ENCODE data around the gene EZR.

EZR gene

DNA sequence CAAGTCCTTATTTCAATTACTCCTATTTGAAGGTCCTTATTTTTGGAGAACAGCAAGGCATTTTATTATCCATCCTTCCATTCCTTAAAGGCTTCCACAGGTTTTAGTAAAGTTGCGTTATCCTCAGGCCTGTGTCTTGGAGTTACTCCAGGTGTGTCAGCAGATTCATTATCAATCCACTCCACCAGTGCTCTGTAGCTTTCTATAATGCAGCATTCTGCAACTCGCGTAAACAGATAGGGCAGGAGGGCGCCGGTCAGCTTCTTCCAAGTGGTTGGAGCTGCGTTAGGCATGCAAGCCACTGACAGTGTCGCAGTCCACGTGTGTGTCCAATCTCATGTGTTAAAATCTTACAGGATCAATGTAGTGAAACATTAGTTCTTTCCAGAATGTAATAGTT is 93.5 kb downstream of the EZR start:
- Histone ChIP-seq H3K36me3 (no peaks in the 10 kb centered on the region), H3K9me3 (no peaks in the 10 kb centered on the region), H3K4me3 (ENCODE audit: low read depth, low read length) (no peak overlapping the region), H3K27me3 (no peaks in the 10 kb centered on the region), H3K4me1 (no peaks in the 10 kb centered on the region)
- TF ChIP-seq, protein P1, sequence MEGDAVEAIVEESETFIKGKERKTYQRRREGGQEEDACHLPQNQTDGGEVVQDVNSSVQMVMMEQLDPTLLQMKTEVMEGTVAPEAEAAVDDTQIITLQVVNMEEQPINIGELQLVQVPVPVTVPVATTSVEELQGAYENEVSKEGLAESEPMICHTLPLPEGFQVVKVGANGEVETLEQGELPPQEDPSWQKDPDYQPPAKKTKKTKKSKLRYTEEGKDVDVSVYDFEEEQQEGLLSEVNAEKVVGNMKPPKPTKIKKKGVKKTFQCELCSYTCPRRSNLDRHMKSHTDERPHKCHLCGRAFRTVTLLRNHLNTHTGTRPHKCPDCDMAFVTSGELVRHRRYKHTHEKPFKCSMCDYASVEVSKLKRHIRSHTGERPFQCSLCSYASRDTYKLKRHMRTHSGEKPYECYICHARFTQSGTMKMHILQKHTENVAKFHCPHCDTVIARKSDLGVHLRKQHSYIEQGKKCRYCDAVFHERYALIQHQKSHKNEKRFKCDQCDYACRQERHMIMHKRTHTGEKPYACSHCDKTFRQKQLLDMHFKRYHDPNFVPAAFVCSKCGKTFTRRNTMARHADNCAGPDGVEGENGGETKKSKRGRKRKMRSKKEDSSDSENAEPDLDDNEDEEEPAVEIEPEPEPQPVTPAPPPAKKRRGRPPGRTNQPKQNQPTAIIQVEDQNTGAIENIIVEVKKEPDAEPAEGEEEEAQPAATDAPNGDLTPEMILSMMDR (IDR thresholded peaks at IDR 0.05; ENCODE audit: low read depth, low read length) = no peak
- no peak for DNase-seq

- Histone ChIP-seq H3K4me1 (no peaks in the 10 kb centered on the region), H3K4me3 (ENCODE audit: low read depth, low read length) (no peak overlapping the region), H3K36me3 (no peaks in the 10 kb centered on the region), H3K27me3 (no peaks in the 10 kb centered on the region), H3K9me3 (no peaks in the 10 kb centered on the region)
- TF ChIP-seq, protein P1 (IDR thresholded peaks at IDR 0.05; ENCODE audit: low read depth, low read length) = no peak
- no peak for DNase-seq
Measured at GRCh38 chr6:158722176-158722729, 96.9 kb downstream of the EZR start.

DNA sequence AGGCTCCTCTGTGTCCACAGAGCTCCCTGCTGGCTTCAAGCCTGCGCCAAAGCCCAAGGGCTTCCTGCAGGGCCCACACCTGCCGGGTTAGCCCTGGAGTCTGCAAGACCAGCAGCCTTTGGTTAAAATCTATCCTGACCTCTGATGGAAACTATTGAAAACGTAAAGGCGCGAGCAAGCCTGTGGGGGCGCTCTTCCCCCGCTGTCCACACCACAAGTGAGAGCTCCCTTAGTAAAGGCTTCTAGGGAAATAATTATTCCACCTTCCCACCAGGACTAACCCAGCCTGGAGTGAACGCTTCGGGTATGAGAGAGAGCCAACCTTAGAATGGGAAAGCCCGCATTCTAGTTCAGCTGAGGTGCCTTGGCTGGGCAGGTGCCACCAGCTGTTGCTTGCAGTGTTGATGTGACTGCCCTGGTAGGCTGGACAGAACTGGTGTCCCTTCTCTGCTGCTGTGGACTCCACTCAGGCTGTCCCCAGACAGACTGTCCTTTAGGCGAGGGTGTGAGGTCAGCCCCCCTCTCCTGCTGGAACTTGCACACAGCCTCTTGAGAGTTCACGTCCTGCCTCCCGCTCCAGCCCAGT is 100.6 kb downstream of the EZR start:
- Histone ChIP-seq H3K4me3 (ENCODE audit: low read depth, low read length) (no peak overlapping the region), H3K27me3 (no peaks in the 10 kb centered on the region), H3K4me1 (no peaks in the 10 kb centered on the region), H3K36me3 (no peaks in the 10 kb centered on the region), H3K9me3 (no peaks in the 10 kb centered on the region)
- TF ChIP-seq, protein P1 (IDR thresholded peaks at IDR 0.05; ENCODE audit: low read depth, low read length) = peak; percentile 59
- no peak for DNase-seq

- Histone ChIP-seq H3K36me3 (no peaks in the 10 kb centered on the region), H3K27me3 (no peaks in the 10 kb centered on the region), H3K9me3 (no peaks in the 10 kb centered on the region), H3K4me3 (ENCODE audit: low read depth, low read length) (no peak overlapping the region), H3K4me1 (no peaks in the 10 kb centered on the region)
- TF ChIP-seq, protein P1 (IDR thresholded peaks at IDR 0.05; ENCODE audit: low read depth, low read length) = no peak
- no peak for DNase-seq
Measured at GRCh38 chr6:158717341-158718330, 101.5 kb downstream of the EZR start.
